ENCODE data around the gene SCT. TPM values are rescaled to one million over a fixed set of nuclear protein-coding genes. Genes with fewer than 3 reads are reported as not detected.

The SCT gene
- total RNA-seq, 1 donor from 2014 or later, result 2.1 TPM

- peaks cover 9% of the 10 kb centered on the region for H3K27me3 ChIP-seq (ENCODE audit: control insufficient read depth, insufficient read depth, low read length)
- no peaks in the 10 kb centered on the region for H3K36me3 ChIP-seq (ENCODE audit: control insufficient read depth, insufficient read depth, low read length)
- no peak for DNase-seq (ENCODE audit: low read depth)
- TF ChIP-seq CTCF (IDR thresholded peaks at IDR 0.05; ENCODE audit: insufficient read depth, low read length, poor library complexity, severe bottlenecking), result no peak
- no peak overlapping the region for H3K4me3 ChIP-seq (ENCODE audit: low read depth, low read length)
Measured at GRCh38 chr11:617199-617911, 9.6 kb downstream of the SCT start.

- Histone ChIP-seq H3K4me3 (ENCODE audit: low read depth, low read length) (no peak overlapping the region), H3K36me3 (ENCODE audit: control insufficient read depth, insufficient read depth, low read length) (peaks cover under 1% of the 10 kb centered on the region), H3K27me3 (ENCODE audit: control insufficient read depth, insufficient read depth, low read length) (peaks cover 8% of the 10 kb centered on the region)
- no peak for TF ChIP-seq CTCF (IDR thresholded peaks at IDR 0.05; ENCODE audit: insufficient read depth, low read length, poor library complexity, severe bottlenecking)
- no peak for DNase-seq (ENCODE audit: low read depth)
Measured at GRCh38 chr11:616320-617198, 10.4 kb downstream of the SCT start.

GRCh38 chr11:615504-616319 lies 11.3 kb downstream of the SCT start, which contains the start of gene IRF7:
Gene IRF7, minus strand, starts transcription at chr11:615950. Its CDS starts 586 bp downstream, at chr11:615364.
- no peak for TF ChIP-seq CTCF (IDR thresholded peaks at IDR 0.05; ENCODE audit: insufficient read depth, low read length, poor library complexity, severe bottlenecking)
- peaks cover 3% of the 10 kb centered on the region for H3K36me3 ChIP-seq (ENCODE audit: control insufficient read depth, insufficient read depth, low read length)
- H3K4me3 ChIP-seq (ENCODE audit: low read depth, low read length), result peak within 1 kb of the TSS; percentile 80
- H3K27me3 ChIP-seq (ENCODE audit: control insufficient read depth, insufficient read depth, low read length), result peaks cover 2% of the 10 kb centered on the region
- peak; percentile 56 for DNase-seq (ENCODE audit: low read depth)

- Histone ChIP-seq H3K4me3 (ENCODE audit: low read depth, low read length) (peak overlapping the region; percentile 80), H3K27me3 (ENCODE audit: control insufficient read depth, insufficient read depth, low read length) (peaks cover 2% of the 10 kb centered on the region), H3K36me3 (ENCODE audit: control insufficient read depth, insufficient read depth, low read length) (peaks cover 4% of the 10 kb centered on the region)
- TF ChIP-seq CTCF (IDR thresholded peaks at IDR 0.05; ENCODE audit: insufficient read depth, low read length, poor library complexity, severe bottlenecking), result no peak
- no peak for DNase-seq (ENCODE audit: low read depth)
Measured at GRCh38 chr11:614623-615503, 12.1 kb downstream of the SCT start.

GRCh38 chr11:614021-614622 lies 12.9 kb downstream of the SCT start:
- H3K36me3 ChIP-seq (ENCODE audit: control insufficient read depth, insufficient read depth, low read length), result peaks cover 4% of the 10 kb centered on the region
- DNase-seq (ENCODE audit: low read depth), result no peak
- no peak for TF ChIP-seq CTCF (IDR thresholded peaks at IDR 0.05; ENCODE audit: insufficient read depth, low read length, poor library complexity, severe bottlenecking)
- H3K4me3 ChIP-seq (ENCODE audit: low read depth, low read length), result no peak overlapping the region
- no peaks in the 10 kb centered on the region for H3K27me3 ChIP-seq (ENCODE audit: control insufficient read depth, insufficient read depth, low read length)

Measured in kidney epithelial cell (primary cell).